ENCODE results near the gene KRT24. TPM values are rescaled to one million over a fixed set of nuclear protein-coding genes. Genes with fewer than 3 reads are reported as not detected.

Gene KRT24
- total RNA-seq, 1 donor from 2014 or later, result not detected

DNA sequence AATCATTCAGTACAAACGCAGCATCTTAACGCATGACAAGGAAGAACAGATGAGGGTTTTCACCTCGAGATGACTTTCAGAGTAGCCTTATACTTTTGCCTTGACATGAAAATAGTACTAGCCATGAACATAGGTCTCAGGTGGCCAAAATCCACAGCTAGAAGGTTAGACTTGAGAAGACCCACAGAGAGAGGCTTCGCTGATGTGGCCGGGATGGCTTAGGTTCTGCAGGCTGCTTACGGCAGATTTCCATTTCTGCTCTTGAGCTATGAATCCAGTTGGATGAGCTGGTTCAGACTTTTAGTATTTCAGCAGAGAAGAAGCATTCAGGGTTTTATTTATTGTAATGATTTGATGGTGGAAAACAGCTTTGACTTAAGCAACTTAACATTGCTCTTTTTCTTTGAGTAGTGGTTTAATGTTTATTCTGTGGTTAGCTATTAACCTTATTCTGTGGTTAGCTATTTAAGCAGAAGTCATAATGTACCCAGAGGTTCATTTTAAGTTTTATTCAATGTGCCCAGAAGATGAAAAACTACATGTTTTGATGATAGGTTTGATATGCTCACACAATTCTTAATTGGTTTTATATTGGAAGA is 7.6 kb downstream of the KRT24 start:
- no peak for FAIRE-seq

DNA sequence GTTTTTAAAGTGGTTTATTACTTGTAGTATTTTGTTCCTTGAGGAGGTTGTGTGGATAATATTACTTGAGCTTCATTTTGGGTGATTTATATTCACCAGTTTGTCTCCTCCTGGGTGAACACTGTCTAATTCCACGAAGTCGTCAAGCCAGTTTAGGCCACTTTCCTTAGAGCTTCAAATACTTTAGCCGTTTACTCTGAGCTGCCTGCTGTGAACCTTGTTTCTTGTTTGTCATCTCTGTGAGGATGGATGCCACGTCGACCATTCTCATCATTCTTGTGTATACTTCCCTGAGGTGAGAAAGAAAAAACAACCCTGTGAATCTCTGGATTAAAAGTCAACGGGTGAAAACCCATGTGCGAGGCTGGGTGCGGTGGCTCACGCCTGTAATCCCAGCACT is 9.0 kb downstream of the KRT24 start:
- FAIRE-seq (no peak), DNase-seq (ENCODE audit: low spot score in 2 of 2) (no peak)

More for the DNA sequence above, 7.6 kb downstream of the KRT24 start:
- no peak for DNase-seq (ENCODE audit: low spot score in 2 of 2)

DNA sequence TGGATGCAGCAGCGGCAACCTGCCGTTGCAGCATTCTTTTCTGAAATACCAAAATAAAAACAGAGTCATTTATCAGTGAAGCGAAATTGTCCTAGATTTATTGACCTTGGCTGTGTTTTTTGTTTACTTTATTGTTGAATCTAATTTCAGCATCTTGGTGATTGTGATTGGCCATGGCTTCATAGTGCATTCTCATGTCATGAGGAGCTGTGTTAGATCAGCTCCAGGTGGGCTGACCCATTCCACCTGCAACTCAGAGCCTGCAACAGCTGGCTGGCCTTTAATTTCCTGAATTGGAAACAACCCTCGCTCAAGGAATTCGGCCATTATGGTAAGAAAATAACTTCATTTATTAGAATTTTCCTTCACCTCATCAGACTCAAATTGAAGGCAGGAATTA is 16.4 kb downstream of the KRT24 start:
- FAIRE-seq (no peak), DNase-seq (ENCODE audit: low spot score in 2 of 2) (no peak)

DNA sequence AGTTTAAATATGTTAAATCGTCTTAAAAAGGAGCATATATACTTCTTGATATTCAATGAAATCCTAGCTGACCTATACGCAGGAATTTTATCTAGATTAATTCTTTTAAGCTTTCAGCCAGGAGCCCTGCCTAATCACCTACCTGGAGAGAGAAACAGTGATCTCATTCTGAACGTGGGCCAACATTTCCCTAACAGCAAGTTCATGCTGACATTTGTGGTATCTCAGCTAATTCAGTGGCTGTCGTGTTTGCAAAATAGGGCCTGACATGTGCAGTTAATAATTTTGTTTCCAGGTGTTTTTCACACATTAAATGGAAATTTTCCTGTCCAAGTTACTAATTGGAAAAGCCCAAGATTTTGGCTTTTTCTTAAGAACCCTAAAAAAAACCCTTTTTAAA is 17.4 kb downstream of the KRT24 start:
- DNase-seq (ENCODE audit: low spot score in 2 of 2), result no peak

DNA sequence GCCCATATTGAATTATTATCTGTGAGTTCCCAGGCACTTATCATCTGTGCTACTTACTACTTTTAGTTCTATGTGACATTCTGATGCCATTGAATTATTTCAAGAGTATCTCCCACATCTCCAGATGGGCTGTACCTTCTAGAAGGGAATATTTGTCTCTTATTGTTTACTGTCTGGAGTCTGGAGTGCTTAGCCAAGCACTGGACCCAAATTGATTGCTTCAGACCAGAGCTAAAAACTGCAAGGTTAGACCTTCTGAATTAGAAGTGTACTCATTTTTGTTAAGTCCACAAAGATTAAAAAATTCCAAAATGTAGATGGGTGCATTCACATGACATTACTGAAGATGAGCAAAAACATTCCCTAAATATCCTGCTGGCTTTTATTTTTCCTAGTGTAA is 22.6 kb downstream of the KRT24 start:
- no peak for FAIRE-seq
- DNase-seq (ENCODE audit: low spot score in 2 of 2), result no peak

More for the DNA sequence above, 17.4 kb downstream of the KRT24 start:
- no peak for FAIRE-seq

DNA sequence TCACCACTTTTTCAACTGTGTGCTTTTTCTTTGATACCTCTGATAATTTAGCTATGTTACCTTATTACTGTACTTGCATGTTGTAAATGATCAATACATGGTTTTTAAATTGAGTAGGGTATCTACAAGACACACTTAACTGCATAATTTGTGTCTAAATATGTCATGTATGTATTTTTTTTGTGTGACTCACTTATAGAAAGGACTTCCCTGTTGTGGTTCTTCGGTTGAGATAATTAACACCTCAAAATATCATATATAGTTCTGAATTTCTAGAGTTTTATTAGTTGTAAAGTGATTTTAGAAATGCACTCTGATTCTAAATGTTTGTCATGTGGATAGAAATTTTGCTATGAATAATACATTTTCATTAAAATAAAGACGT is 24.0 kb downstream of the KRT24 start:
- no peak for DNase-seq (ENCODE audit: low spot score in 2 of 2)
- FAIRE-seq, result peak; percentile 21

DNA sequence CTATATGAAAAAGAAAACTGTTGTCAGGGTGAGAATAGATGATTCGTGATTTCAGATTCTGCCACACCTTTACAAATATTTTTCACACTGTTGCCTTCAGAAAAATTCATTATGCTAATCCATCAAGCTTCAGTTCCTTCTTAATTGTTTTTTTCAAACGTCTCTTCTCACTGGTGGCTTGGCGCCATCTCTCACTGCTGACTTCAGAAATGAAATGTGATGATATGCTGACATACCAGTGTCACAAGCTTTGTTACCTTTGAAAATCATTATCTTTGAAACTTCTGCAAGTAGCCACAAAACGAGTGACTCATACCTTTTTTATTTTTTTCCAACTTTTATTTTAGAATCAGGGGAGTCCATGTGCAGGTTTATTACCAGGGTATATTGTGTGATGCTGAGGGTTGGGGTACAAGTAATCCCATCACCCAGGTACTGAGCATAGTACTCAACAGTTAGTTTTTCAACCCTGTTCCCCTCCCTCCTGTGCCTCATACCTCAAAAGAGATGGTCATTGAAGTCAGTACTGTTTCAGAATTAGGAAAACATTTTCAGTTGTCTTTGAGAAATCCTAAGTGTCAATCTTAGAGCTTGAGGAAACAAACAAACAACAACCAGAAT is 24.5 kb downstream of the KRT24 start:
- DNase-seq (ENCODE audit: low spot score in 2 of 2) (no peak), FAIRE-seq (no peak)

DNA sequence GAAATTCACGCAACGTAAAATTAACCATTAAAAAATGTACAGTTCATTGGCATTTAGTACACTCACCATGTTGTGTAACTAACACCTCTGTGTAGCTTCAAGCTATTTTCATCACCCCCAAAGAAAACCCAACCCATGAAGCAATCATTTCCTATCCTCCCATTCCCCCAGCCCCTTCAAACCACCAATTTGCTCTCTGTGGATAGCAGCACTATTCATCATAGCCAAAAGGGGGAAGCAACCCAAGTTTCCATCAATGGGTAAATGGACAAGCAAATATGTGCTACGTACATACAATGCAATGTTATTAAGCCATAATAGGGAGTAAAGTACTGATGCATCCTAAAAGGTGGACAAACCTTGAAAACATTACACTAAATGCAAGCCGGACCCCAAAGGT is 27.6 kb downstream of the KRT24 start:
- no peak for FAIRE-seq

DNA sequence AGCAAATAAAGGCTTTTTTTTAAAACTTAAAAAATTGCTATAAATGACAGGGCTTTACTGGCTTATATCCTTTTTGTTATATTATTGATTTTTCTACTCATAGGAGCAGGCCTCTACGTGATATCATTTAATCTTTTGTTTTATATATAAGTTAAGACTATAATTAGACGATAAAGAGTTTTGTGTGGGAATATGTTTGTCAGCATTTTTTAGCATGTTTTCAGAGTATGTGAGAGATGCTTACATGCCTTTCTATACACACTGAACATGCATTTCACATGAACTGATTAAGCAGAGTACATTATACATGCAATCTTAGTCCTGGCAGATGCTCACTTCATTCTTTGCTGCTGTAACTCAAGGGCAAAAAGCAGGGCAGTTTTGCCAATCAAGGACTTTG is 30.9 kb downstream of the KRT24 start:
- FAIRE-seq (no peak), DNase-seq (ENCODE audit: low spot score in 2 of 2) (no peak)

More for the DNA sequence above, 27.6 kb downstream of the KRT24 start:
- DNase-seq (ENCODE audit: low spot score in 2 of 2), result no peak

DNA sequence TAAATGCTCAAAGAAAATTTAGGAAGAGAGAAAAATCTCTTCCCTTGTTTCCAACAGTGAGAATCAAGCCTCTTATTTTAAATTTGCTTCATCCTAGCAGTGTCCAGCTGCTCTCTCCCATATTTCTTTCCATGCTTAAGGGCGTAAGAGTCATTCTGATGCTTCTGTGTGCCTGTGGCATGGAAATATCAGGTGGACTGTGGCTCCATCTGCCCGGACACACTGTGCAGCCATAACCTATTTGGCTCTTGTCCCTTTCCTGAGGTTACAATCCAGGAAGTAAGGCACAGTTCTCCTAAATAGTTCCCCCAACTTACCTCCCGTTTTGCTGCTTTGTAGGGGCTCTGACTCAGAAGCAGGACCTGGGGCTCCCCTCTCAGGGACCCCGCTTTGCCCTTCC is 32.3 kb downstream of the KRT24 start:
- FAIRE-seq (no peak), DNase-seq (ENCODE audit: low spot score in 2 of 2) (no peak)

DNA sequence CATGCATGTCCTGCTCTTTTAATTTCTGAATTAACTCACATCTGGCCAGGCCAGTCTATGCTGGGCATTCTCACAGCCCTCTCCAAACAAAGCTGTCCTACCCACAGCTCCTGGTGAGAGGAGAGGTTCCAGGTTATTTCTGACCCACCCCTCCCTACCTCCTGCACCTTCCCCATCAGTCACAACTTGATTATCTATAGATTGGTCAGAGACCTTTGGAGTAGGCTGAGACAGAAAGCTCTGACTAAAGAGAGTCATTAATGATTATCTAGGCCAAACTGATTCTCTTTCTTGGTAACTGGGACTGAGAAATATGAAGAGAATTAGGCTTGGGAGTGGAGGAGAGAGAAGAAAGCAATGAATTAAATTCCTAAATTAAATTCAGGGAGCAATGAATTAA is 37.2 kb downstream of the KRT24 start:
- FAIRE-seq (no peak), DNase-seq (ENCODE audit: low spot score in 2 of 2) (no peak)

DNA sequence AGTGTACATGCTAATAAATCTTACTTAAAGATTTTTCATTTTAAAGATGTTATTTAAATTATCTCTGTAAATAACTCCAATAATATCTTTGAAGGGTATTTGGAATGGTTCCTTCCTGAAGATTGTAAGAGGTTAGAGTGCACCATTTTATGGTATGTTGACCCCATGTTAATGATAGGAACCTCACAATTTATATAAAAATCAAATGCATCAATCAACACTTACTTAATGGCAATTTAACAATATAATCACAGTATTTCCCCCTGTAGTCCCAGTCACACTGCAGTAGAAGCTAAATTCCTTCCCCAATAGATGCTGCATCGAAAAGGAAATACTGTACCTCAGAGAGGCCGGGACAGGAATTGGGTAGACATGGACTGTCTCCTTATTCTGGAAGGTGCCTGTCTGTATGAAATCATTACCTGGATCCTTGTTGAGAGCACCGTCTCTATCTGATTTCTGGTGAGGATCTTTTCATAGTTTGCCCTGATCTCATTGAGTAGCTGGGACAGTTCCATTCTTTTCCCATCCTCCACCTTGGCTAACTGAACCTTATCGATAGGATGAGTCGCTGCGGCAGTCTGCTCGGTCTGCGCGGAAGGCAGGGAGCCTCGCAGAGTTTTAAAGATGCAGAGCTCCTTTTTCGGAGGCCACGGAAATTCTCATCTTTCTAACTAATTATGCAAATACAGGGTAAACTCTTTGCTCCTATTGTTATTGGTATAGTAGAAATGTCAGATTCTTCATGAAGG is 38.8 kb downstream of the KRT24 start, which contains the start of gene KRT222:
KRT222 (minus strand) TSS at position 596 of the 752 bp plus-strand sequence; CDS start at position 518, 78 bp downstream.
- no peak for DNase-seq (ENCODE audit: low spot score in 2 of 2)
- FAIRE-seq, result no peak

DNA sequence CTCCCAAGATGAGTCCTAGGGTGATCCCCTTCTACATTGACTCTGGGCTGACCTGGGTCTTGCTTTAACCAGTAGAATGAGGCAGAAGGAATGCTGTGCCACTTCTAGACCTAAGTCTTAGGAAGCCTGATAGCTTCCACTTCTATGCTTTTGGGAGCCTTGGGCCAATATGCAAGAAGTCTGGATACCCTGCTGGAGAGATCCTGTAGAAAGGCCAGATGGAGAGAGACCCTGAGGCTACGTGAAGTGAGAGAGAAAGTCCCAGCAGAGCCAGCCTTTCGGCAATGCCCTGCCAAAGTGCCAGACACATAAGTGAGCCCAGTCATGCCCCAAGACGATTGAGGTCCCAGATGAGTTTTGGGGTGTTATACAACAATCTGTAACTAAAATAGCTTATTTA is 40.3 kb downstream of the KRT24 start:
- no peak for DNase-seq (ENCODE audit: low spot score in 2 of 2)
- no peak for FAIRE-seq

DNA sequence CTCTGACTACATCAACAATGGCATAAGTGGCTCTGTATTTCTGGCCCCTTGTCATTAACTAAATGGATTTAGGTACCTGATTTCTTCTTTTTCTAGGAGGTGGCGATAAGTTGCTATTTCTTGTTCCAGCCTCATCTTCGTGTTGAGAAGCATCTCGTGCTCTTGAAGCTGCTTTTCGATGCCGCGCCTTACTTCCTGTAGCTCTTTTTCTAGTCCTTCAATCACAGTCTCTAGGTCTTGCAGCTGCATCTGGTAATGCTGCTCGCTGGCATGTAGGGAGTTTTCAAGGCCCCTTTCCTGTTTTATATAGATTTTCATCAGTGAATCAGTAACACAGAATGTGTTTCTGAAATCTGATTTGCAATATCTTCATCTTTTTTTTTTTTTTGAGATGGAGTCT is 43.6 kb downstream of the KRT24 start:
- DNase-seq (ENCODE audit: low spot score in 2 of 2), result no peak
- FAIRE-seq, result no peak

DNA sequence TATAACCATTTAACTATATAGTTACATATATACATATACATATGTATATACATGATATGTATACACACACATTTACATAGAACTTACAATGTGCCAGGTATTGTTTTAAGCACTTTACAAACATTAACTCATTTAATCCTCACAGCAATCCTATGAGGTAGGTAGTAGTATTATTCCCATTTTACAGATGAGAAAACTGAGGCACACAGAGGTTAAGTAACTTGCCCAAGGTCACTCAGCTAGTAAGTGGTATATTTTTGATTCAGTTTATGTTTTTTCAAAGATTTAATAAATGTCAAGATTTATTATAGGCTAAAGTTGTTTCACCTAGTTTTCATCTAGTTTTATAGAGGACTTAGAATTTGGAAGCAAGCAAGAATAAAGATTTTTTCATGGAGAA is 45.2 kb downstream of the KRT24 start:
- DNase-seq (ENCODE audit: low spot score in 2 of 2) (no peak), FAIRE-seq (no peak)

DNA sequence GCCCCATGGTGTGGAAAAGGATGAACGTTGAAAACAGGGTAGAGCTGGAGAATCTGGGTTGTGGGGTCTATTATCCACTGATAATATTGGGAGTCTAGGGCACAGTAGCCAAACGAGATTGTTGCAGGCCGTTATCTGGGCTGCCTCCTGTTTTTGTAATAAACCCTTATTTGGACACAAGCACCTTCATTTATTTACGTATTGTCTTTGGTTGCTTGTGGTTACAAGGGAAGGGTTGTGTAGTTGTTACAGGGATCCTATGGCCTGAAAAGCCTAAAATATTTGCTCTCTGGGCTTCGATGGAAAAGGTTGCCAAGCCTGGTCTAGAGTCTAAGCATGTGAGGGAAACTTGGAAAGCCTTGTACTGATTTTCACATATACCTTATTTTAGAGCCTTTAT is 51.6 kb downstream of the KRT24 start:
- FAIRE-seq (no peak), DNase-seq (ENCODE audit: low spot score in 2 of 2) (no peak)

DNA sequence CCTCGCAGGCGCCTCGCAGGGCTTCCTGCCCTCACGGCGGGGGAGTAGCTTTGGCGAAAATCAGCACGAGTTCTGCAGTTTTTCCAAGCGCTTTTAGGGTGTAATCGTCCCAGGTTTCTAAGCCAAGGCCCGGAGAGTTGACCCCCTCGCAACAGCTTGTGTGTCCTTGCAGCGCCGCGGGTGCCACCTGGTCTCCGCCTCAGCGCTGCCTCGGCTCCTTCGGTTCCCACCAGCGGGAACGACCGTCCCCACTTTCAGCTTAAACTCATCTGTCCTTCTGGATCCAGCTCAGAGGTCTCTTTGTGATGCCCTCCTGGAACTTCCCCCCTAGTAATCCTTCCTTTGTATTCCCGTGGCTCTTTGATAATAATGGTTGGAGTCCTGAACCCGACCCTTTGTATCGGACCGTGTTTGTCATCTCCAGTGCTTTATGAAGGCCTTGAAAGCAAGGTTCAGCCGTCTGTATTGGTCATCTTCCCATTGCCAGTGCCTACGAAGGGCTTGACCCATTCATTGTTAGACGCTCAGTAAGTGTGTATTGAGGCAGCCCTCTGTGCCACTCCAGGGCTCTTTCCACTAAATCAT is 55.1 kb downstream of the KRT24 start:
- FAIRE-seq, result no peak
- DNase-seq (ENCODE audit: low spot score in 2 of 2), result peak; percentile 5 to 19
